ENCODE data around the gene PSORS1C2. TPM values are rescaled to one million over a fixed set of nuclear protein-coding genes. Genes with fewer than 3 reads are reported as not detected.
"Not testable (repeated sequence)": the region's sequence is repeated elsewhere in the genome, so short reads cannot be mapped to it uniquely, and the experiment has no call there.

The PSORS1C2 gene
- total RNA-seq, 1 donor from 2014 or later: not detected

DNA sequence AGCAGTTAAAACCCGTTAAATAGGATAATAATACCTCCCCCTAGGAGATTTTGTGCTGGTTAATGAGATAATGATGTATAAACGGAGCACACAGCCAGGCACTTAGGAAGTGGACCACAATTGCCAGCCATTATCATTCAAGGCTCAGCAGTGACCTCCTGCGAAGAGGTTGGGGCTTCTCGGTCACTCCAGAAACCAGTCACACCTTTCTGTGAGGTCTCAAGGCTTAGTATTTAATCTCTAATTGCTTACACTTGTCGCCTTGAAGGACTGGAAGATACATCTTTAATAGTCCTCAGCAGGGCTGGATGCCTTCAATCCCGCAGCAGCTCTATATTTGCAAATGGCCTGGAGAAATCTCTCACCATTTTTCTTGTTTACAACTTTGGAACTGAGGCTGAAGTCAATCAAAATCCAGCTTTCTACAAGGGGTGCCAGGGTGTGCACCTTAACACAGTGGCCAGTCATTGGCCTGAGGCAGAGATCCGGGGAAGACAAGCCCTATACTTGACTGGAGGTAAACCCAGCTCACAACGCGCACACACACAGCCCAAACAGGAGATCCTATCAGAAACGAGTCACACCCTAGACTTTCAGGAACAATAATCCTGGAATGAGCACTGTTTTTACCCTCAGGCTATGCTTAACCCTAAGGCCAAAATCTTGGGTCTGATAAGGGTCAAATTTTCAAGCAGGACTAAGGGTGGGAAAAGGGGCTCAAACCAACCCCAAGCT lies 30.4 kb upstream of the PSORS1C2 start:
- FAIRE-seq: no peak
- DNase-seq (ENCODE audit: low spot score in 2 of 2): no peak

DNA sequence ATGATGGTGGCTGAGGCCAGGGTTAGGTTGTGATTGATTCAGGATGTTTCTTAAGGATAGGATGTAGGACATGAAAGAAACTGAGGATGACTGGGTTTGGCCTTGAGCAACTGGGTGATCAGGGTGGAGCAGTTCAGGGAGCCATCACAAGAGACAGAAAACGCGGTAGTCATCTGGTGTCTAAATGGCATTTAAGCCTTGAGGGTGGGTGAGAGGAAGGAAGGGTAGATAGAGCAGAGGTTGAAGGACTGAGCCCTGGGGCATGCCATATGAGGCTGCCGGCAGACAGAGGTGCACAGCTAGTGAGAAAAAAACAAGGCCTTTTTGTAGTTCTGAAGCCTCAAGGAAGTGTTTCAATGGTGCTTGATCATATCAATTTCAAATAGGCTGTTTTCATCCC lies 29.7 kb upstream of the PSORS1C2 start:
- FAIRE-seq: no peak
- no peak for DNase-seq (ENCODE audit: low spot score in 2 of 2)

DNA sequence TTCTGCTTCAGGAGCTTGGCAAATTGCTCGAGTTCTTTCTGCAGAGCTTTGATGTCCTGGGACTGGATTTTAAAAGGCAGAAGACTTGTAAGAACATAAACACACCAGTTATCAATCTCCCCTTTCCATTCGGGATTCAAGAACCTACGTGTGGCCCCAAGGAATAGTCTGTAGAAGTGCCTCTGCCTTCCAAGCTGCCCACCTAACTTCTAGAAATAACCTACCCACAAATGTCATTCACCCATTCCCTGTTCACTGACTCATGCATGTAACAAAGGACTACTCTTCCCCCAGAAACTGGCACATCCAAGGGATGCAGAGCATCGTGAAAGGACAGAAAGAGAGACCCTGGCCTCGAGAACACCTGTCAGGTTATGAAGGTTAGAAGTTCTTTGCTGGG lies 27.1 kb upstream of the PSORS1C2 start:
- FAIRE-seq (no peak), DNase-seq (ENCODE audit: low spot score in 2 of 2) (no peak)

- not testable (repeated sequence) for DNase-seq (ENCODE audit: low spot score in 2 of 2); FAIRE-seq
Observed at GRCh38 chr6:31165064-31165832, 26.4 kb upstream of the PSORS1C2 start.

DNA sequence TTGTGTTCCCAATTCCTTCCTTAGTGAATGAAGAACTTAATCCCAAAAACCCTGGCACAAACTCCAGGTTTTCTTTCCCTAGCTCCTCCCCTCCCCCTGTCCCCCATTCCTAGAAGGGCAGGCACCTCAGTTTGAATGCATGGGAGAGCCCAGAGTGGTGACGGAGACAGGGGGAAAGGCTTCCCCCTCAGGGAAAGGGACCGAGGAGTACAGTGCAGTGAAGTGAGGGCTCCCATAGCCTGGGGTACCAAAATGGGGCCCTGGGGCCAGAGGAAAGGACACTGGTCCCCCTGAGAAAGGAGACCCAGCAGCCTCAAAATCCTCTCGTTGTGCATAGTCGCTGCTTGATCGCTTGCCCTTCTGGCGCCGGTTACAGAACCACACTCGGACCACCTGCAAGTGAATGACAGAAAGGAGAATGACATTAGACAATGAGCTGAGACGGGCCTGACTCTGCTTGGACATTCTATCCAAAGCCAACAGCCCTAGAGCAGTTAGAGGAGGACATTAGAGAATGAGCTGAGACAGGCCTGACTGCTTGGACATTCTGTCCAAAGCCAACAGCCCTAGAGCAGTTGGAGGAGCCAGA lies 25.7 kb upstream of the PSORS1C2 start:
- not testable (repeated sequence) for DNase-seq (ENCODE audit: low spot score in 2 of 2); FAIRE-seq

DNA sequence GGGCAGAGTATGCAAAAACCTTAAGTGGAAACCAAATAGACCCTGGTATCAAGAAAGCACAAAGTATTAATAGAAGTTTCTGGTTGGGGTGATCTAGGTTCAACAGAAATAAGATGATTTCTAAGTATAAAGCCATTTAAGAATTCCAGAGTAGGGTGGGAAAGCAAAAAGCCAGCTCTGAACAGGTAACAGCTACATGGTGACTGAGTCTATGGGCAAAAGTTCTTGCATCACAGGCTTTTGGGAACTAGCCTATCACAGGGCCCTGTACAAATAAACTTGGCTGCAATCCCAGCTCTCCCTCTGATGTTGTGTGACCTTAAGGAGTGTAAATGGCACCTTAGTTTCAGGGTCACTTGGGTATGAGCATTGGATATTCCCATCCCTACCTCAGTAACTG lies 25.1 kb upstream of the PSORS1C2 start:
- FAIRE-seq (no peak), DNase-seq (ENCODE audit: low spot score in 2 of 2) (no peak)

DNA sequence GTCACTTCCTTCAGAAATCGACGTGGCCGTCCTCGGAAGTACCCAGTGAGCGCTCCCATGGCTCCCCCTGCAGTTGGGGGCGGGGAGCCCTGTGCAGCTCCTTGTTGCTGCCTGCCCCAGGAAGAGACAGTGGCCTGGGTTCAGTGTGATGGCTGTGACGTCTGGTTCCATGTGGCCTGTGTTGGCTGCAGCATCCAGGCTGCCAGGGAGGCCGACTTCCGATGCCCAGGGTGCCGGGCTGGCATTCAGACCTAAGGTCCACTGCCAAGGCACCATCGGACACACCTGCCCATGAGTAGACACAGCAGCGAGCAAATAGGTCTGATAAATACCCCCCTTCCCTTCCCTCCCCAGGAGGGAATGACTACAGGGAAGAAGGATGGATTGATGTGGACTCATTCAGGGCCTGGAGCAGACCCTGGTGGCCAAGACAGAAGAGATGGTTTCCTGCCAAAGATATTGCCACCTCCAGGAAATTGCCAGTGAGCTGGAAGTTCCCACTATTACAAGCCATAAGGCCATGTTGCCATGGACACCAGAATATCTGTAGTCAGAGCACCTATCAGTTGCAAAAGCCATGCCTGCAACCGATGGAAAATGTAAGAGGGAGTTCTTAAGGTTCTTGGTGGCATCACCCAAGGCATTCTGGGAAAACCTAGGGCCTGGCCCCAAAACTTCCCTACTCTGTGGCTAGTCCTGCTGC lies 23.7 kb upstream of the PSORS1C2 start:
- DNase-seq (ENCODE audit: low spot score in 2 of 2): no peak
- no peak for FAIRE-seq

- no peak for FAIRE-seq
- DNase-seq (ENCODE audit: low spot score in 2 of 2): no peak
Observed at GRCh38 chr6:31161216-31162126, 22.6 kb upstream of the PSORS1C2 start.

DNA sequence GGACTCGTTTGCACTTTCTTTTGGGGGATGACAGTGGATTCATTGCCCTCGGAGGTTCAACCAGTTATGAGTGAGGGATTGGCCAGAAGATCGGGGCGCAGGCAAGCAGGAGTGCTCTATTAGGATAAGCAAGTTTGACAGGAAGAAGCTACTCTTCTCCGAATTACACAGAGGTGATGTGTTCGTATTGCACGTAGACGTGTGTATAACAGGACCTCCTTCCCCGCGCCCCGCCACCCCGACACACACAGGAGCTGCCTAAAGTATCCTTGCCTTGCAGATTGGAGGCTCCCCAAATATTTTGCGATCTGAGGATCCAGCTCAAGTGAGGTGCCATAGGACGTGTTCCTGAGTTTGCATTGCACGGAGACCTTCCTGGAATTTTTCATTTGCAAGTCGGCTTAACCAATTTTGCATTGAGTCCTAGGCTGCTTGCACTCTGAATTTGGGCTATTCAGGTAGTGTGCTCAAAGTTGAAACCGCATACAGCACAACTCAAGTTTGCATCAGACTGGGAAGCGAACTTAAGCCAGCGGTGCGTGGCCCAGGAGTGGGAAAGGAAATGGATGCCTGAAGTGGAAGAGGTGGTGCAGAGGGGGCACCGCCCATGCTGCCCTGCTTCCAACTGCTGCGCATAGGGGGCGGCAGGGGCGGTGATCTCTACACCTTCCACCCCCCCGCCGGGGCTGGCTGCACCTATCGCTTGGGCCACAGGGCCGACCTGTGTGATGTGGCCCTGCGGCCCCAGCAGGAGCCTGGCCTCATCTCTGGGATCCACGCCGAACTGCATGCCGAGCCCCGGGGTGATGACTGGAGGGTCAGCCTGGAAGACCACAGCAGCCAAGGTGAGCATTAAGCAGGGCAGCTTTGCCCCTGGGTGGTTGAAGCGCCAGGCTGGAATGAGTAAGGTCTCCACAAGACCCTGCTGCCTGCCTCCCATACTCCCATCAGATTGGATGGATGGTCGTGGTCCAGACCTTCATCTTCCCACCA lies 20.3 kb upstream of the PSORS1C2 start:
- FAIRE-seq (no peak), DNase-seq (ENCODE audit: low spot score in 2 of 2) (no peak)

DNA sequence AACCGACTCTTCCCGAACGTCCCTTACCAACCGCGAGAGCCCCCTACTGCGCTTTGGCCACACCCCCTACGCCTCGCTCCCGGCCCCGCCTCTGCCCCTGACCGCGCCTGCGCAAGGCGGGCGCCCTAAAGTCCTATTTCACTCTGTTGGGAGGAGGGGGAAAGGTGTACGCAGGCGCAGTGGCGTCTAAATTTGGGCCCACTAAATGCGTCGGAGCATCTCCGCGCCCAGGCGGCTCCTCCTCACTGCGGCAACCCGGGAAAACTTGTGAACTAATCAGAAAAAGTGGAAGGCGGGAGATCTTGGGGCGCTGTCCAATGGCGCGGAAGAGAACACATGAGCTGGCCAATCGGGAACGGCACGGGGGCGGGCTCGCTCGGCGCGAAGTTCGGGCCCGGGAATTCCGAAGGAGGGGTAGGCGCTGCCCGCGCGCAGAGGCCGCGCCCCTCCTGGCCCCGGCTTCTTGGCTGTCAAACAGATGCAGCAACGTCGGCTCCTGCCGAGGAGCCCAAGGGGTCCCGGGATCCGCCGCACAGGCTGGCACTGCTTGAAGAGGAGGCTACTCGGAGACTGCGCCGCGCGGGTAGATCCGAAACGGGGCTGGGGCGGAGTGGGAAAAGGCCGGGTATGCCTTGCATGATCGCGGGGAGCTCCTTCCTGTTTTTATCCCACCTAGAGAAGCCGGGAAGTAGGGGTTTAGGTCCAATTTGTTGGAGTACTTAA lies 19.4 kb upstream of the PSORS1C2 start, which contains the start of gene TCF19:
TCF19 (plus strand) TSS at position 450 of the 723 bp plus-strand sequence. CDS start 881 bp downstream, outside the sequence.
- DNase-seq (ENCODE audit: low spot score in 2 of 2) (peak; percentile 95 to 99), FAIRE-seq (peak; percentile 61)

- FAIRE-seq (no peak), DNase-seq (ENCODE audit: low spot score in 2 of 2) (peak; percentile 41 to 50)
Observed at GRCh38 chr6:31157513-31158139, 18.8 kb upstream of the PSORS1C2 start, which contains the start of gene CCHCR1. TSS of gene CCHCR1 (minus strand) at chr6:31157802. CDS start at chr6:31157600, 202 bp downstream.

- FAIRE-seq (no peak), DNase-seq (ENCODE audit: low spot score in 2 of 2) (no peak)
Observed at GRCh38 chr6:31156641-31157040, 17.8 kb upstream of the PSORS1C2 start.

DNA sequence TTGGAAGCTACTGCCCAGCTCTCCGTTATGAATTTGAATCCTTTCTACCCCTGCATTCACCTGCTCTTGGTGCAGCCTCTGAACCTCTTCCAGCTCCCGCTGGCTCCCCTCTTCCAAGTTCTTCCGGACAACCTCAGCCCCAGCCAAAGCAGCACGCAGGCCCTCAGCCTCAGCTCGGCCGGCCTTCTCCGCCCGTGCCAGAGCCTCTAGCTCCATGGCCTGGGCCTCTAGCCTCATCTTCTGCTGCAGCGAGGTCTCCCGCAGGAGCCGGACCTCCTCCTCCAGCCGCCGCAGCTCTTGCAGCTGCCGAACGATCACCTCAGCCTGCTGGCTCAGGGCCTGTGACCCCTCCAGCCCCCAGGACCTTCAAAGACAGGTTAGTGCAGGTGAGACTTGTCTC lies 15.6 kb upstream of the PSORS1C2 start:
- no peak for DNase-seq (ENCODE audit: low spot score in 2 of 2)
- FAIRE-seq: no peak

GRCh38 chr6:31152781-31153180 lies 13.9 kb upstream of the PSORS1C2 start:
- FAIRE-seq: no peak
- DNase-seq (ENCODE audit: low spot score in 2 of 2): no peak

- DNase-seq (ENCODE audit: low spot score in 2 of 2) (no peak), FAIRE-seq (no peak)
Observed at GRCh38 chr6:31149827-31150447, 11.1 kb upstream of the PSORS1C2 start.

- FAIRE-seq: no peak
- no peak for DNase-seq (ENCODE audit: low spot score in 2 of 2)
Observed at GRCh38 chr6:31145386-31145785, 6.5 kb upstream of the PSORS1C2 start.

- no peak for FAIRE-seq
- DNase-seq (ENCODE audit: low spot score in 2 of 2): no peak
Observed at GRCh38 chr6:31144970-31145340, 6.1 kb upstream of the PSORS1C2 start.
